ENCODE results near the gene SNTB2. TPM values are rescaled to one million over a fixed set of nuclear protein-coding genes. Genes with fewer than 3 reads are reported as not detected.
"Not testable (repeated sequence)": the region's sequence is repeated elsewhere in the genome, so short reads cannot be mapped to it uniquely, and the experiment has no call there.

The SNTB2 gene
- polyA plus RNA-seq, 3 donors = 1.2 to 6.0 (median 5.0) TPM

DNA sequence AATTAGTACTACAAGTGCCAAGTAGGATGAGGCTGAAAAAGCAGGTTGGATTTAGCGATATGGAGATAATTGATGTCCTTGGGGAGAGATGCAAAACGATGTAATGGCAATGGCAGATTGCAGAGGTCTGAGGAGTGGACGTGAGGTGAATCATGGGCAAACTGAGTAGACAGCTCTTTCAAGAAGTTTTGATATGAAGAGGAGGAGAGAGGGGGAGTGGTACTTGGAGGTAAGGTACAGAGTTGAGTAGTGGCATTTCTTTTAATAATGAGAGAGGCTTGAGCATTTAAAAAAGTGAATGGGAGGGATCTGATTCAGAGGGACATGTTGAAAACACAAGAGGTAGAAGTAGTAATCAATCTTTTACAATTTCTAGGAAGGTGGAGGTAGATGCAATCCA lies 106.4 kb downstream of the SNTB2 start:
- no peaks in the 10 kb centered on the region for H3K36me3 ChIP-seq (replicated peaks in 1 of 2; ENCODE audit: control insufficient read depth in 1 of 2, insufficient read depth in 2 of 2, low read length in 2 of 2)
- no peak overlapping the region for H3K4me3 ChIP-seq (replicated peaks in 1 of 3; ENCODE audit: low read depth in 2 of 3, low read length in 3 of 3)
- Mint-ChIP-seq H3K4me3 (no peak overlapping the region), H3K9me3 (peaks cover 0 to 2% (median 0%) of the 10 kb centered on the region in 7 donors), H3K36me3 (no peaks in the 10 kb centered on the region), H3K4me1 (peaks cover 7% of the 10 kb centered on the region), H3K27ac (no peak overlapping the region), H3K27me3 (ENCODE audit: low read depth in 3 of 3) (peaks cover 2 to 8% (median 6%) of the 10 kb centered on the region in 3 donors)
- H3K4me1 ChIP-seq (ENCODE audit: control insufficient read depth in 1 of 2, insufficient read depth in 2 of 2, low read length in 2 of 2) = peaks cover 4 to 8% of the 10 kb centered on the region in 2 donors
- no peak overlapping the region for H3K9ac ChIP-seq (ENCODE audit: insufficient read depth, low read length, poor library complexity, severe bottlenecking)
- no peak for TF ChIP-seq CTCF (IDR thresholded peaks at IDR 0.05)
- no peak overlapping the region for H3K27ac ChIP-seq (ENCODE audit: low read depth in 1 of 2, low read length in 2 of 2)
- H3K4me2 ChIP-seq (replicated peaks; ENCODE audit: extremely low read depth, low read length, poor library complexity, severe bottlenecking) = no peak overlapping the region
- no peaks in the 10 kb centered on the region for H4K20me1 ChIP-seq (ENCODE audit: insufficient read depth, low read length)
- no peaks in the 10 kb centered on the region for H3K9me3 ChIP-seq (replicated peaks in 1 of 2; ENCODE audit: control insufficient read depth in 1 of 2, insufficient read depth in 1 of 2, low read length in 2 of 2)
- no peaks in the 10 kb centered on the region for H3K79me2 ChIP-seq (ENCODE audit: insufficient read depth, low read length)
- H3K27me3 ChIP-seq (ENCODE audit: control insufficient read depth in 2 of 2, insufficient read depth in 2 of 2, low read length in 2 of 2) = no peaks in the 10 kb centered on the region
- intact Hi-C loops (cut with micrococcal nuclease) = no loop called here
- WGBS (ENCODE audit: insufficient coverage) = 94% methylated on average over 3 of the region's 3 CpGs
- H2AFZ ChIP-seq (ENCODE audit: insufficient read depth, low read depth, low read length, poor library complexity, severe bottlenecking) = no peak overlapping the region
- no peak for DNase-seq

DNA sequence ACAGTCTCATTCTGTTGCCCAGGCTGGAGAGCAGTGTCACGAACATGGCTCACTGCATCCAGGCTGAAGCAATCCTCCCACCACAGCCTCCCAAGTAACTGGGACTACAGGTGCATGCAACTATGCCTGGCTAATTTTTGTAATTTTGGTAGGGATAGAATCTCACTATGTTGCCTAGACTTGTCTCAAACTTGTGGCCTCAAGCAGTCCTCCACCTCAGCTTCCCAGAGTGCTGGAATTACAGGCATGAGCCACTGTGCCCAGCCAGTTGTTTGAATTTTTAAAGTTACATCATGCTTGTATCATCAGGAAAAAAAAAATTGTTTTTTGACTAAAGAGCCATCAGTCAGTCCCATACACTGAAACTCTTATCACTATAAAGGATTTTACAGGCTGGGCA lies 107.1 kb downstream of the SNTB2 start:
- Histone ChIP-seq H3K79me2 (ENCODE audit: insufficient read depth, low read length) (no peaks in the 10 kb centered on the region), H3K4me2 (replicated peaks; ENCODE audit: extremely low read depth, low read length, poor library complexity, severe bottlenecking) (no peak overlapping the region), H3K9ac (ENCODE audit: insufficient read depth, low read length, poor library complexity, severe bottlenecking) (no peak overlapping the region), H3K4me3 (replicated peaks in 1 of 3; ENCODE audit: low read depth in 2 of 3, low read length in 3 of 3) (no peak overlapping the region), H2AFZ (ENCODE audit: insufficient read depth, low read depth, low read length, poor library complexity, severe bottlenecking) (no peak overlapping the region), H3K4me1 (ENCODE audit: control insufficient read depth in 1 of 2, insufficient read depth in 2 of 2, low read length in 2 of 2) (peaks cover 10 to 15% of the 10 kb centered on the region in 2 donors), H3K36me3 (replicated peaks in 1 of 2; ENCODE audit: control insufficient read depth in 1 of 2, insufficient read depth in 2 of 2, low read length in 2 of 2) (no peaks in the 10 kb centered on the region), H3K27me3 (ENCODE audit: control insufficient read depth in 2 of 2, insufficient read depth in 2 of 2, low read length in 2 of 2) (no peaks in the 10 kb centered on the region), H4K20me1 (ENCODE audit: insufficient read depth, low read length) (no peaks in the 10 kb centered on the region), H3K27ac (ENCODE audit: low read depth in 1 of 2, low read length in 2 of 2) (no peak overlapping the region), H3K9me3 (replicated peaks in 1 of 2; ENCODE audit: control insufficient read depth in 1 of 2, insufficient read depth in 1 of 2, low read length in 2 of 2) (no peaks in the 10 kb centered on the region)
- Mint-ChIP-seq H3K27me3 (ENCODE audit: low read depth in 3 of 3) (peaks cover 2 to 5% (median 5%) of the 10 kb centered on the region in 3 donors), H3K27ac (no peak overlapping the region), H3K36me3 (no peaks in the 10 kb centered on the region), H3K4me3 (no peak overlapping the region), H3K4me1 (peaks cover 13% of the 10 kb centered on the region), H3K9me3 (peaks cover 0 to 2% (median 0%) of the 10 kb centered on the region in 7 donors)
- TF ChIP-seq CTCF (IDR thresholded peaks at IDR 0.05) = no peak
- no peak for DNase-seq
- intact Hi-C loops (cut with micrococcal nuclease) = no loop called here
- no CpG with 5 or more reads among the region's 1 CpG for WGBS (ENCODE audit: insufficient coverage)

GRCh38 chr16:69296771-69297170 lies 109.8 kb downstream of the SNTB2 start:
- H3K9me3 Mint-ChIP-seq; H4K20me1 ChIP-seq (ENCODE audit: insufficient read depth, low read length); H3K36me3 ChIP-seq (replicated peaks in 1 of 2; ENCODE audit: control insufficient read depth in 1 of 2, insufficient read depth in 2 of 2, low read length in 2 of 2); H3K79me2 ChIP-seq (ENCODE audit: insufficient read depth, low read length); H3K27me3 Mint-ChIP-seq (ENCODE audit: low read depth in 3 of 3); H2AFZ ChIP-seq (ENCODE audit: insufficient read depth, low read depth, low read length, poor library complexity, severe bottlenecking); H3K4me2 ChIP-seq (replicated peaks; ENCODE audit: extremely low read depth, low read length, poor library complexity, severe bottlenecking); DNase-seq; H3K27me3 ChIP-seq (ENCODE audit: control insufficient read depth in 2 of 2, insufficient read depth in 2 of 2, low read length in 2 of 2); H3K27ac ChIP-seq (ENCODE audit: low read depth in 1 of 2, low read length in 2 of 2); H3K9me3 ChIP-seq (replicated peaks in 1 of 2; ENCODE audit: control insufficient read depth in 1 of 2, insufficient read depth in 1 of 2, low read length in 2 of 2); H3K9ac ChIP-seq (ENCODE audit: insufficient read depth, low read length, poor library complexity, severe bottlenecking); H3K4me3 ChIP-seq (replicated peaks in 1 of 3; ENCODE audit: low read depth in 2 of 3, low read length in 3 of 3); H3K4me3 Mint-ChIP-seq; intact Hi-C loops (cut with micrococcal nuclease): not testable (repeated sequence)
- WGBS (ENCODE audit: insufficient coverage) = 92% methylated on average over 2 of the region's 7 CpGs
- Mint-ChIP-seq H3K27ac (peak overlapping the region in 1 of 7 donors; percentile 25), H3K4me1 (peaks cover 31% of the 10 kb centered on the region), H3K36me3 (peaks cover 8 to 12% of the 10 kb centered on the region in 2 donors)
- H3K4me1 ChIP-seq (ENCODE audit: control insufficient read depth in 1 of 2, insufficient read depth in 2 of 2, low read length in 2 of 2) = peaks cover 28 to 32% of the 10 kb centered on the region in 2 donors
